ENCODE measurements around the gene UGT1A7.

GRCh38 chr2:233760043-233760442, 78.3 kb downstream of the UGT1A7 start, which contains the start of gene UGT1A1:
- TF ChIP-seq POLR2A (IDR thresholded peaks at IDR 0.05; ENCODE audit: low read depth, low read length) (no peak), POLR2AphosphoS5 (IDR thresholded peaks at IDR 0.05; ENCODE audit: low read depth, low read length) (no peak), TAF1 (IDR thresholded peaks at IDR 0.05; ENCODE audit: borderline replicate concordance, low read depth, low read length) (no peak)
